ENCODE results near the gene IFITM10. TPM values are rescaled to one million over a fixed set of nuclear protein-coding genes. Genes with fewer than 3 reads are reported as not detected.

IFITM10 gene
- total RNA-seq, 4 donors from 2014 or later, result 0.79 to 2.3 (median 1.6) TPM

GRCh38 chr11:1694064-1694845 lies 56.1 kb downstream of the IFITM10 start:
- peak; percentile 77 for ATAC-seq (ENCODE audit: low FRiP score)
- peak in 1 of 3 donors; percentile 90 for TF ChIP-seq CTCF (IDR thresholded peaks at IDR 0.05)
- DNase-seq (ENCODE audit: low spot score), result peak; percentile 63

GRCh38 chr11:1693327-1694063 lies 56.9 kb downstream of the IFITM10 start:
- ATAC-seq (ENCODE audit: low FRiP score) (no peak), DNase-seq (ENCODE audit: low spot score) (peak; percentile 74)
- TF ChIP-seq CTCF (IDR thresholded peaks at IDR 0.05), result peak in 2 of 3 donors; percentile 55 to 90

GRCh38 chr11:1692708-1693326 lies 57.6 kb downstream of the IFITM10 start:
- no peak for DNase-seq (ENCODE audit: low spot score)
- ATAC-seq (ENCODE audit: low FRiP score), result no peak

GRCh38 chr11:1691878-1692707 lies 58.3 kb downstream of the IFITM10 start:
- DNase-seq (ENCODE audit: low spot score), result no peak
- ATAC-seq (ENCODE audit: low FRiP score), result no peak
- TF ChIP-seq CTCF (IDR thresholded peaks at IDR 0.05), result no peak

More at GRCh38 chr11:1692708-1693326, 57.6 kb downstream of the IFITM10 start:
- no peak for TF ChIP-seq CTCF (IDR thresholded peaks at IDR 0.05)

GRCh38 chr11:1691026-1691877 lies 59.1 kb downstream of the IFITM10 start:
- DNase-seq (ENCODE audit: low spot score) (no peak), ATAC-seq (ENCODE audit: low FRiP score) (no peak)
- TF ChIP-seq CTCF (IDR thresholded peaks at IDR 0.05), result no peak
